Cardiac fibroblast (primary cell): ENCODE data around the gene MAJIN.
"Not testable (repeated sequence)": the region's sequence is repeated elsewhere in the genome, so short reads cannot be mapped to it uniquely, and the experiment has no call there.

Experiments
- DNase-seq, 2 donors: peaks; one replicate each; pipeline versions ENCODE4 v3.0.0 to v3.0.0-alpha.2; 2010; ENCODE audit warnings: low read depth in 2 of 2
- H3K4me3 ChIP-seq, 2 donors: replicated peaks in 1 of 2; 1 replicate in 1 of 2; 2 replicates in 1 of 2; pipeline ENCODE4 v1.5.1; 2011; ENCODE audit warnings: low read depth in 2 of 2, low read length in 2 of 2, mild to moderate bottlenecking in 2 of 2, moderate library complexity in 1 of 2
- TF ChIP-seq, protein P1 (sequence below): IDR thresholded peaks from one replicate; pipeline ENCODE4 v1.5.1; 2011; ENCODE audit warnings: low read depth, mild to moderate bottlenecking, low read length, inconsistent platforms

Gene MAJIN

DNA sequence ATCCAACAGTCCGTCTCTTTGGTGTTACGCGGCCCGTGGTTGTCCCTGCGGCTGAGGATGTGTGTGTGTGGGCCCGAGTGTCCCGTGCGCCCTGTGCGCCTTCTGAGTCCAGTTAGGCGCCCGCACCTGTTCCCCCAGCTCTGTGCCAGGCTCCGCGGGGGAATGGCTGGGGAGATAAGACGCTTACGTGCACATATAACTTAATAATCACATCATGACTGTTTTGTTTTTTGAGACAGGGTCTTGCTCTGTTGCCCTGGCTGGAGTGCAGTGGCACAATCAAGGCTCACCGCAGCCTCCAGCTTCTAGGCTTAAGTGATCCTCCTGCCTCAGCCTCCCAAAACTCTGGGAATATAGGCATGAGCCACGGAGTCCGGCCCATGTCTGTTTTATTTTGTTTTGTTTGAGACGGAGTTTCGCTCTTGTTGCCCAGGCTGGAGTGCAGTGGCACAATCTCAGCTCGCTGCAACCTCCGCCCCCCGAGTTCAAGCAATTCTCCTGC is 42.9 kb upstream of the MAJIN start:
- TF ChIP-seq, protein P1, sequence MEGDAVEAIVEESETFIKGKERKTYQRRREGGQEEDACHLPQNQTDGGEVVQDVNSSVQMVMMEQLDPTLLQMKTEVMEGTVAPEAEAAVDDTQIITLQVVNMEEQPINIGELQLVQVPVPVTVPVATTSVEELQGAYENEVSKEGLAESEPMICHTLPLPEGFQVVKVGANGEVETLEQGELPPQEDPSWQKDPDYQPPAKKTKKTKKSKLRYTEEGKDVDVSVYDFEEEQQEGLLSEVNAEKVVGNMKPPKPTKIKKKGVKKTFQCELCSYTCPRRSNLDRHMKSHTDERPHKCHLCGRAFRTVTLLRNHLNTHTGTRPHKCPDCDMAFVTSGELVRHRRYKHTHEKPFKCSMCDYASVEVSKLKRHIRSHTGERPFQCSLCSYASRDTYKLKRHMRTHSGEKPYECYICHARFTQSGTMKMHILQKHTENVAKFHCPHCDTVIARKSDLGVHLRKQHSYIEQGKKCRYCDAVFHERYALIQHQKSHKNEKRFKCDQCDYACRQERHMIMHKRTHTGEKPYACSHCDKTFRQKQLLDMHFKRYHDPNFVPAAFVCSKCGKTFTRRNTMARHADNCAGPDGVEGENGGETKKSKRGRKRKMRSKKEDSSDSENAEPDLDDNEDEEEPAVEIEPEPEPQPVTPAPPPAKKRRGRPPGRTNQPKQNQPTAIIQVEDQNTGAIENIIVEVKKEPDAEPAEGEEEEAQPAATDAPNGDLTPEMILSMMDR: no peak
- DNase-seq: no peak
- peak overlapping the region; percentile 84 to 85 for H3K4me3 ChIP-seq

DNA sequence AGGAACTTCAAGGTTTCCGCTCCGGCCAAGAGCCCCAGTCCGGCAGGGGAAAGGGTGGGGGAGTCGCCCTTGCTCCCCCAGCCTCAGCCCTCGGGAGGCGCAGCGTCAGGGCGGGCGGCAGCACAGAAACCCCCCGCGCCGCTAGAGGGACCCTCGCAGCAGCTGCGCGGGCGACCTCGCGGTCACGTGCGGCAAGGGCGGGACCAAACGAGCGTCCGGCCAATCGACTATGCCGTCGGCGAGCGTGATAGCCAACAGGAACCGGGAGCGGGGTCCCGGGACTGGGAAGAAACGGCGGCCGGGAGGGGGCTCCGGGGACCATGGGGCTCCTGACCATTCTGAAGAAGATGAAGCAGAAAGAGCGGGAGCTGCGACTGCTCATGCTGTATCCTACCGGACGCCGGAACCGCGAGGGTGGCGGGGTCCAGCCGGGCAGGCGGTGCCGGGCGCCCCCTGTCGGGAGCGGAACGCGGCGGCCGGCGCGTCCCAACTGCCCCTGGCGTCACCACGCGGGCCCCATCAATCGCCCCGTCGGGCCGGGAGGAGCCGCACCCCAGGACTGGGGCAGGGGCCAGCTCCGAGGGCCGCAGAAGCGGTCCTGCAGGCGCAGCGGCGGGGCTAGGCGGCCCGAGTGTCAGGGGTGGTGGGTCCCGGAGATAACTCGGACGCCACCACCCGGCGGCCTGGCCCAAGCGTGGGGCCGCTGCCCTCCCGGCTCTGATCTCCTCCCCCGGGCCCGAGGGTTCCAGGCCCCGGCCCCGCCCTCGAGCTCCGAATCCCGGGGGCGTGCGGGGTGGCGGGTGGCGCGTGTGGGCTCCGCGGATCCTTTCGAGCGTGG is 42.2 kb upstream of the MAJIN start, which contains the start of gene ARL2:
TSS of gene ARL2 (plus strand) at position 273 of the 838 bp plus-strand sequence. CDS start at position 321, 48 bp downstream.
- peak within 1 kb of the TSS; percentile 84 to 85 for H3K4me3 ChIP-seq
- TF ChIP-seq, protein P1: no peak
- DNase-seq: peak; percentile 88 to 93

DNA sequence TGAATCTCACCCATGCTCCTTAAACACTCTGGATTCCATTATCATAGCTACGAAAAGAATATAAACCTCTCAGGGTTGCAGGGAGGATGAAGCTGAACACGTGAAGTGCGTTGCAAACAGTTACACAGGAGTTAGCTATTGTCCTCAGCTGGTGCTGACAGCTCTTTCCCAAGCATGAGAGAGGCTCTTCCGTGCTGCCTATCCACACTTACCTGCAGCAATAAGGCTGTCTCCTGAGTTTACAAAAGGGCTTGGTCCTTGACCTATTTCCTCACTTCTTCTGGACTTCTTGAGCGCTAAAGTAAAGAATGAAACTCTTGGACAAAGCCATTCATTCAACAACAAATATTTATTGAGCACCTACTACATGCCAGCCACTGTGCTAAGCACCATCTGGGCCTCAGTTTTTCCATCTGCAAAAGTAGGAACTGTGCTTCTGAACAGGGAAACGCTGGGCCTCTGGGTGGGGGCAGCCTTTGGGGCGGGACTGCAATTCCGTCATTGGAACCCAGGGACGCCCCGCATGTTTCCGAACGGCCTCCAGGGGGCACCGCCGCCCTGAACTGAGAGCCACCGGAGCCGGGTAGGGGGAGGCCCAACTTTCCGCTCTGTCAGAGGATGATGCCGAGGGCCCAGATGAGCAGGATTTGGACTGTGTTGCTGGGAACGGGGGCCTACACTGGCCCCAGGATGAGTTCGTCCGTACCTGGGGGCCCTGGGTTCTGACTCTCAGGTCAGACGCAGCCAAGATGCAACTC is 41.4 kb upstream of the MAJIN start:
- TF ChIP-seq, protein P1: peak; percentile 78
- DNase-seq: peak; percentile 90 to 91
- H3K4me3 ChIP-seq: peak overlapping the region; percentile 84 to 85

DNA sequence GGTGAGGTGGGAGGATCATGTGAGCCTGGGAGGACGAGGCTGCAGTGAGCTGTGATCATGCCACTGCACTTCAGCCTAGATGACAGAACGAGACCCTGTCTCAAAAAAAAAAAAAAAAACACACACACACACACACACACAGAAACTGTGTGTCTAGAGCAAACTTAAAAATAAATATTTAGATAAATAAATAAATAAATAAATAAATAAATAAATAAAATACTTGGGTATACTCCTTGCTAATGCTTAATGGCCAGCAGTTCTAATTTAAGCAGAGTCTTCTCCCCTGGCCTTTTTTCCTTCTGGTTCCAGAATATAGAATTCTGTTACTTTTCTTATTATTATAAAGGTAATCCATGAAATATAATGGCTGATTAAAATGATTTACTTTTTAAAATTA is 37.0 kb upstream of the MAJIN start:
- no peak for DNase-seq
- TF ChIP-seq, protein P1: no peak
- H3K4me3 ChIP-seq: no peak overlapping the region

DNA sequence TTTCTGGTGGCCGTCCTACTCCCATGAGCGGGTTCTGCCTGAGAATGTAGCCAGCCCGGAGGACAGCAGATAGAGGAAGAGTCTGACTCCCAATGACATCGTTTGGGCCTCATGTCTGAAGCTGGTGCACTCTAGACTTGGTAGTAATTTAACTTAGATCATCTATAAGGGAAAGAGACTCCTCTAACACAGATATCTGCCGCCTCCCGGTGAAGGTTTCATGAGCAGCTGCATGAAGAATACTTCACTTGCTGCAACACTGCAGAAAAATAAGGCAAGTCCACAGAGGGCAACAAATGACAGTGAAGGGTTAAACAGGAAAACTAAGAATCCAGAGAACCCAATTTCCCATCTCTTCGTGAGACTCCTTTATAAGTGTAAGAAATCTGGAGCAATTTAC is 36.1 kb upstream of the MAJIN start:
- TF ChIP-seq, protein P1: no peak
- DNase-seq: peak in 1 of 2 donors; percentile 14
- no peak overlapping the region for H3K4me3 ChIP-seq

DNA sequence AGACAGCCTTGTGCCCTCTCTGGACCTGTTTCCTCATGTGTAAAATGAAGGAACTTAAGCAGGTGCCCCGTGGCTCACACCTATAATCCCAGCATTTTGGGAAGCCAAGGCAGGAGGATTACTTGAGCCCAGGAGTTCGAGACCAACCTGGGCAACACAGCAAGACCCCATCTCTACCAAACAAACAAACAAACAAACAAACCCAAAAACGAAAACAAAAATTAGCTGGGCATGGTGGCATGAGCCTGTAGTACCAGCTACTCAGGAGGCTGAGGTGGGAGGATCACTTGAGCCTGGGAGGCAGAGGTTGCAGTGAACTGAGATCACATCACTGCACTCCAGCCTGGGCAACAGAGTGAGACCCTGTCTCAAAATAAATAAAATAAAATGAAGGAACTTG is 32.1 kb upstream of the MAJIN start:
- not testable (repeated sequence) for H3K4me3 ChIP-seq, DNase-seq

DNA sequence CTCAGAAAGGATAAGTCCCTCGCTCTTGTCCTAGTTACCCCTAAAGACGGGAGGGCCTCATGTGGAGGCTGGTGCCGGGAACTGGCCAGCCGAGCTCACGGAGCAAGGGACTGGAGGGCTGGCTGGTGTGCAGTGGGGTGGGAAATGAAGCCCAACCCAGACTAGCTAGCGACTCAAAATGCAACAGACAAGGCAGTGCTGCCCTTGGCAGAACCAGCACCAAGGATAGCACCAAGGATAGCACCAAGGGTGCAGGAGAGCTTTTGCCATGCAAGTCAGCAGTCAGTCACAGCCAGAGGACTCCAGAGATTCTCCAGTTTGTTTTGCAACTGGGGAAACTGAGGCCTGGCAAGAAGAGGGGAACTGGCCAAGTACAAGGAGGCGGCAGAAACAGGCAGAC is 31.4 kb upstream of the MAJIN start:
- TF ChIP-seq, protein P1: no peak
- no peak overlapping the region for H3K4me3 ChIP-seq
- DNase-seq: peak; percentile 42 to 50
